ENCODE results near the gene OR11H7.
"Not testable (repeated sequence)": the region's sequence is repeated elsewhere in the genome, so short reads cannot be mapped to it uniquely, and the experiment has no call there.

The OR11H7 gene

GRCh38 chr14:20277409-20277808, 48.6 kb downstream of the OR11H7 start:
- DNase-seq (ENCODE audit: low read depth in 1 of 2, low spot score in 1 of 2): no peak

- no peak for DNase-seq (ENCODE audit: low read depth in 1 of 2, low spot score in 1 of 2)
Observed at GRCh38 chr14:20278414-20278813, 49.6 kb downstream of the OR11H7 start.

DNA sequence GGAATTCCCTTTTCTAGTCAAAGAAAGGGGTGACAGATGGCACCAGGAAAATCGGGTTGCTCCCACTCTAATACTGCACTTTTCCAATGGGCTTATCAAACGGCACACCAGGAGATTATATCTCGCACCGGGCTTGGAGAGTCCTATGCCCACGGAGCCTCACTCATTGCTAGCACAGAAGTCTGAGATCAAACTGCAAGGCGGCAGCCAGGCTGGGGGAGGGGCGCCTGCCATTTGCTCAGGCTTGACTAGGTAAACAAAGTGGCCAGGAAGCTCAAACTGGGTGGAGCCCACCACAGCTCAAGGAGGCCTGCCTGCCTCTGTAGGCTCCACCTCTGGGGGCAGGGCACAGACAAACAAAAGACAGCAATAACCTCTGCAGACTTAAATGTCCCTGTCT, 51.5 kb downstream of the OR11H7 start:
- DNase-seq (ENCODE audit: low read depth in 1 of 2, low spot score in 1 of 2): not testable (repeated sequence)
